HG03565 (cell line): Measurements from ENCODE around the gene MDH2.
"Not testable (repeated sequence)": the region's sequence is repeated elsewhere in the genome, so short reads cannot be mapped to it uniquely, and the experiment has no call there.

Experiments used
- ATAC-seq: cut with Tn5 transposase; IDR thresholded peaks from one replicate; pipeline ENCODE4 v1.9.1; 2021; ENCODE audit warnings: mild to moderate bottlenecking, moderate library complexity; ENCODE audit not compliant: unreplicated experiment

MDH2 gene

GRCh38 chr7:76108540-76109233 lies 60.8 kb downstream of the MDH2 start:
- no peak for ATAC-seq

GRCh38 chr7:76113042-76113630 lies 65.2 kb downstream of the MDH2 start:
- not testable (repeated sequence) for ATAC-seq

GRCh38 chr7:76114742-76115141 lies 66.8 kb downstream of the MDH2 start:
- not testable (repeated sequence) for ATAC-seq
